WERI-Rb-1 (cell line): ENCODE measurements around the gene TRDN.

Source experiments
- DNase-seq: peaks from one replicate; pipeline ENCODE4 v3.0.0-alpha.2; 2020
- H3K27ac ChIP-seq: fragments of 250-450 bp; sonication (Bioruptor Pico); 2 replicates; pipeline ENCODE4 v1.5.1; 2020; ENCODE audit warnings: mild to moderate bottlenecking, moderate library complexity
- H3K27me3 ChIP-seq: fragments of 250-450 bp; sonication (Bioruptor Pico); 2 replicates; pipeline ENCODE4 v1.5.1; 2021; ENCODE audit warnings: mild to moderate bottlenecking, low read depth, moderate library complexity; ENCODE audit not compliant: insufficient read depth, severe bottlenecking
- H3K36me3 ChIP-seq: fragments of 250-450 bp; sonication (Bioruptor Pico); 2 replicates; pipeline ENCODE4 v1.5.1; 2020; ENCODE audit warnings: mild to moderate bottlenecking, moderate library complexity
- H3K4me3 ChIP-seq: 2 replicates; pipeline ENCODE4 v1.5.1; 2011; ENCODE audit warnings: low read depth, mild to moderate bottlenecking, control low read depth, low read length
- H3K9me3 ChIP-seq: fragments of 250-450 bp; sonication (Bioruptor Pico); 2 replicates; pipeline ENCODE4 v1.5.1; 2021; ENCODE audit warnings: mild to moderate bottlenecking, moderate library complexity; ENCODE audit not compliant: severe bottlenecking
- TF ChIP-seq, protein P1 (sequence below): IDR thresholded peaks from 2 replicates; pipeline ENCODE4 v1.5.1; 2011; ENCODE audit warnings: low read depth, mild to moderate bottlenecking, control low read depth, inconsistent platforms, low read length

Gene TRDN

GRCh38 chr6:123541462-123541861, 95.3 kb downstream of the TRDN start:
- H3K27ac ChIP-seq: no peak overlapping the region
- no peaks in the 10 kb centered on the region for H3K36me3 ChIP-seq
- H3K4me3 ChIP-seq: no peak overlapping the region
- no peak for DNase-seq
- TF ChIP-seq, protein P1, sequence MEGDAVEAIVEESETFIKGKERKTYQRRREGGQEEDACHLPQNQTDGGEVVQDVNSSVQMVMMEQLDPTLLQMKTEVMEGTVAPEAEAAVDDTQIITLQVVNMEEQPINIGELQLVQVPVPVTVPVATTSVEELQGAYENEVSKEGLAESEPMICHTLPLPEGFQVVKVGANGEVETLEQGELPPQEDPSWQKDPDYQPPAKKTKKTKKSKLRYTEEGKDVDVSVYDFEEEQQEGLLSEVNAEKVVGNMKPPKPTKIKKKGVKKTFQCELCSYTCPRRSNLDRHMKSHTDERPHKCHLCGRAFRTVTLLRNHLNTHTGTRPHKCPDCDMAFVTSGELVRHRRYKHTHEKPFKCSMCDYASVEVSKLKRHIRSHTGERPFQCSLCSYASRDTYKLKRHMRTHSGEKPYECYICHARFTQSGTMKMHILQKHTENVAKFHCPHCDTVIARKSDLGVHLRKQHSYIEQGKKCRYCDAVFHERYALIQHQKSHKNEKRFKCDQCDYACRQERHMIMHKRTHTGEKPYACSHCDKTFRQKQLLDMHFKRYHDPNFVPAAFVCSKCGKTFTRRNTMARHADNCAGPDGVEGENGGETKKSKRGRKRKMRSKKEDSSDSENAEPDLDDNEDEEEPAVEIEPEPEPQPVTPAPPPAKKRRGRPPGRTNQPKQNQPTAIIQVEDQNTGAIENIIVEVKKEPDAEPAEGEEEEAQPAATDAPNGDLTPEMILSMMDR: no peak
- H3K27me3 ChIP-seq: no peaks in the 10 kb centered on the region
- H3K9me3 ChIP-seq: no peaks in the 10 kb centered on the region

DNA sequence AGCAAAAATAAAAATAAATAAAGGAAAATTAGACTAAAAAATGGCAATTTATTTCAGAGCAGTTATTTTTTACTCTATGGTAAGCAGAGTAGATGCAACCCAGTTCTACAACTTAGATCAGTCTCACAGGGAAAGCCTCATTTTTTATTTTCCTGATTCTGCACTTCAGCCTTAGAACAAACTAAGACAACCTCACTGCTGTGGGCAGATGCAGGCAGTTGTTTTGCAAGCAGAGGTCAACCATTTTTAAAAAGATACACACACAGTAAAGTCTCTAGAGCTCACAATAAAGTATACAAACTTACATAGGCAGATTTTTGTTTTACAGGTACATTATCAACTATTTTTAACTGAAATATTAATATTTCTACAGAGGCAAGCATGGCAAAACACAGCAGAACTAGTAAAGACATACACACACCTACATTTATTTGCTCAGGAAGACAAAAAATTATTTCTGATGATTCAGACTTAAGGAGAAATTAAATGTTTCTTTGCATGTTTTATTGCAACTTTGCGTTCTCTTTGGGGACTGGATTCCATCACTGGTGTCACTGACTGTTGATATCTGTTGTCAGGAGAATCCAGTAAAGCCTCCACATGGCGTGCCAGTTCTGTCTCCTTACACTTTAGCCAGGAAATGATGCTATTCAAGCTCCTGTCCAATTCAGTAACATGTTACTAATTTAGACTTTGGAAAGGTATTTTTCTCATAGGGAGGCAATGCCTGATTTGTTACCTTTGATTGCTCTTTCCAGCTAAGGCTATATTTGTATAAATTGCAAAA, 102.7 kb downstream of the TRDN start:
- no peak for DNase-seq
- Histone ChIP-seq H3K27ac (no peak overlapping the region), H3K4me3 (no peak overlapping the region), H3K27me3 (no peaks in the 10 kb centered on the region), H3K36me3 (no peaks in the 10 kb centered on the region), H3K9me3 (no peaks in the 10 kb centered on the region)
- TF ChIP-seq, protein P1: no peak

GRCh38 chr6:123529843-123530242, 106.9 kb downstream of the TRDN start:
- Histone ChIP-seq H3K27me3 (no peaks in the 10 kb centered on the region), H3K36me3 (no peaks in the 10 kb centered on the region), H3K4me3 (no peak overlapping the region), H3K27ac (no peak overlapping the region), H3K9me3 (no peaks in the 10 kb centered on the region)
- TF ChIP-seq, protein P1: no peak
- no peak for DNase-seq

GRCh38 chr6:123529058-123529457, 107.7 kb downstream of the TRDN start:
- TF ChIP-seq, protein P1: no peak
- H3K4me3 ChIP-seq: no peak overlapping the region
- no peak for DNase-seq

GRCh38 chr6:123527406-123527805, 109.3 kb downstream of the TRDN start:
- no peaks in the 10 kb centered on the region for H3K36me3 ChIP-seq
- TF ChIP-seq, protein P1: no peak
- DNase-seq: no peak
- no peak overlapping the region for H3K4me3 ChIP-seq
- H3K27ac ChIP-seq: no peak overlapping the region
- no peaks in the 10 kb centered on the region for H3K9me3 ChIP-seq
- H3K27me3 ChIP-seq: no peaks in the 10 kb centered on the region

More at GRCh38 chr6:123529058-123529457, 107.7 kb downstream of the TRDN start:
- Histone ChIP-seq H3K9me3 (no peaks in the 10 kb centered on the region), H3K27me3 (no peaks in the 10 kb centered on the region), H3K36me3 (no peaks in the 10 kb centered on the region), H3K27ac (no peak overlapping the region)

- Histone ChIP-seq H3K9me3 (no peaks in the 10 kb centered on the region), H3K36me3 (no peaks in the 10 kb centered on the region), H3K27ac (no peak overlapping the region), H3K4me3 (no peak overlapping the region), H3K27me3 (no peaks in the 10 kb centered on the region)
- no peak for DNase-seq
- TF ChIP-seq, protein P1: no peak
Observed at GRCh38 chr6:123526128-123526527, 110.6 kb downstream of the TRDN start.
